Neural crest cell (in vitro differentiated cells): Measurements from ENCODE around the gene FMNL1. TPM values are rescaled to one million over a fixed set of nuclear protein-coding genes. Genes with fewer than 3 reads are reported as not detected.

Experiments used
- DNase-seq: peaks from one replicate; pipeline ENCODE4 v3.0.0; 2021; ENCODE audit warnings: low read depth, mixed read lengths, low spot score
- H3K27ac Mint-ChIP-seq: one replicate; pipeline ENCODE4 v1.8.0; 2021; ENCODE audit warnings: mild to moderate bottlenecking, mixed read lengths; ENCODE audit not compliant: unreplicated experiment
- H3K27me3 Mint-ChIP-seq: 2 replicates; pipeline ENCODE4 v1.8.0; 2021; ENCODE audit warnings: low read depth, mild to moderate bottlenecking, mixed read lengths
- H3K36me3 Mint-ChIP-seq: 2 replicates; pipeline ENCODE4 v1.8.0; 2021; ENCODE audit warnings: low read depth, mild to moderate bottlenecking, mixed read lengths
- H3K4me1 Mint-ChIP-seq: 2 replicates; pipeline ENCODE4 v1.8.0; 2021; ENCODE audit warnings: mixed read lengths
- H3K4me3 Mint-ChIP-seq: one replicate; pipeline ENCODE4 v1.8.0; 2021; ENCODE audit warnings: mild to moderate bottlenecking, mixed read lengths
- H3K9me3 Mint-ChIP-seq: 2 replicates; pipeline ENCODE4 v1.8.0; 2021; ENCODE audit warnings: mixed read lengths
- CTCF ChIP-seq: fragments of 200-600 bp; sonication (generic); conservative IDR thresholded peaks from 2 replicates; pipeline ENCODE4 v1.5.0; 2021; ENCODE audit warnings: antibody characterized with exemption, mild to moderate bottlenecking
- total RNA-seq: library from RNA; stranded (reverse); gene quantifications from 2 replicates; pipeline ENCODE4 v1.2.1, GENCODE V29; 2021

FMNL1 gene
- total RNA-seq, 1 donor from 2014 or later: 1.2 TPM

- Mint-ChIP-seq H3K9me3 (no peaks in the 10 kb centered on the region), H3K27ac (no peak overlapping the region), H3K36me3 (peaks cover 6% of the 10 kb centered on the region), H3K4me3 (no peak overlapping the region), H3K4me1 (peaks cover 19% of the 10 kb centered on the region), H3K27me3 (no peaks in the 10 kb centered on the region)
- no peak for TF ChIP-seq CTCF
- no peak for DNase-seq
These were observed 67.9 kb downstream of the FMNL1 start for GRCh38 chr17:45289301-45290268.

GRCh38 chr17:45290269-45290765, 68.6 kb downstream of the FMNL1 start:
- H3K27ac Mint-ChIP-seq: peak overlapping the region; percentile 27
- no peak overlapping the region for H3K4me3 Mint-ChIP-seq
- H3K4me1 Mint-ChIP-seq: peaks cover 20% of the 10 kb centered on the region
- no peaks in the 10 kb centered on the region for H3K27me3 Mint-ChIP-seq
- H3K36me3 Mint-ChIP-seq: peaks cover 2% of the 10 kb centered on the region
- TF ChIP-seq CTCF: no peak
- no peak for DNase-seq
- no peaks in the 10 kb centered on the region for H3K9me3 Mint-ChIP-seq

- no peaks in the 10 kb centered on the region for H3K27me3 Mint-ChIP-seq
- no peaks in the 10 kb centered on the region for H3K9me3 Mint-ChIP-seq
- H3K4me3 Mint-ChIP-seq: no peak overlapping the region
- no peak overlapping the region for H3K27ac Mint-ChIP-seq
- no peak for TF ChIP-seq CTCF
- H3K4me1 Mint-ChIP-seq: peaks cover 20% of the 10 kb centered on the region
- peaks cover 2% of the 10 kb centered on the region for H3K36me3 Mint-ChIP-seq
- DNase-seq: no peak
These were observed 69.6 kb downstream of the FMNL1 start for GRCh38 chr17:45291171-45291805.

- Mint-ChIP-seq H3K27ac (no peak overlapping the region), H3K27me3 (no peaks in the 10 kb centered on the region), H3K9me3 (no peaks in the 10 kb centered on the region), H3K4me1 (peaks cover 27% of the 10 kb centered on the region), H3K4me3 (no peak overlapping the region), H3K36me3 (peaks cover 6% of the 10 kb centered on the region)
- no peak for TF ChIP-seq CTCF
- no peak for DNase-seq
These were observed 71.2 kb downstream of the FMNL1 start for GRCh38 chr17:45292696-45293412.
